K562 treated with DMSO at 1 percent for 24 hours (cell line): ENCODE results near the gene CILP. TPM values are rescaled to one million over a fixed set of nuclear protein-coding genes. Genes with fewer than 3 reads are reported as not detected.

ENCODE experiments used
- total RNA-seq: library from RNA; unstranded; fragments of 300-600 nt; gene quantifications from 2 replicates; pipeline ENCODE4 v1.2.3, GENCODE V29; 2022; ENCODE audit warnings: low read depth; ENCODE audit not compliant: insufficient read depth

CILP gene, protein sequence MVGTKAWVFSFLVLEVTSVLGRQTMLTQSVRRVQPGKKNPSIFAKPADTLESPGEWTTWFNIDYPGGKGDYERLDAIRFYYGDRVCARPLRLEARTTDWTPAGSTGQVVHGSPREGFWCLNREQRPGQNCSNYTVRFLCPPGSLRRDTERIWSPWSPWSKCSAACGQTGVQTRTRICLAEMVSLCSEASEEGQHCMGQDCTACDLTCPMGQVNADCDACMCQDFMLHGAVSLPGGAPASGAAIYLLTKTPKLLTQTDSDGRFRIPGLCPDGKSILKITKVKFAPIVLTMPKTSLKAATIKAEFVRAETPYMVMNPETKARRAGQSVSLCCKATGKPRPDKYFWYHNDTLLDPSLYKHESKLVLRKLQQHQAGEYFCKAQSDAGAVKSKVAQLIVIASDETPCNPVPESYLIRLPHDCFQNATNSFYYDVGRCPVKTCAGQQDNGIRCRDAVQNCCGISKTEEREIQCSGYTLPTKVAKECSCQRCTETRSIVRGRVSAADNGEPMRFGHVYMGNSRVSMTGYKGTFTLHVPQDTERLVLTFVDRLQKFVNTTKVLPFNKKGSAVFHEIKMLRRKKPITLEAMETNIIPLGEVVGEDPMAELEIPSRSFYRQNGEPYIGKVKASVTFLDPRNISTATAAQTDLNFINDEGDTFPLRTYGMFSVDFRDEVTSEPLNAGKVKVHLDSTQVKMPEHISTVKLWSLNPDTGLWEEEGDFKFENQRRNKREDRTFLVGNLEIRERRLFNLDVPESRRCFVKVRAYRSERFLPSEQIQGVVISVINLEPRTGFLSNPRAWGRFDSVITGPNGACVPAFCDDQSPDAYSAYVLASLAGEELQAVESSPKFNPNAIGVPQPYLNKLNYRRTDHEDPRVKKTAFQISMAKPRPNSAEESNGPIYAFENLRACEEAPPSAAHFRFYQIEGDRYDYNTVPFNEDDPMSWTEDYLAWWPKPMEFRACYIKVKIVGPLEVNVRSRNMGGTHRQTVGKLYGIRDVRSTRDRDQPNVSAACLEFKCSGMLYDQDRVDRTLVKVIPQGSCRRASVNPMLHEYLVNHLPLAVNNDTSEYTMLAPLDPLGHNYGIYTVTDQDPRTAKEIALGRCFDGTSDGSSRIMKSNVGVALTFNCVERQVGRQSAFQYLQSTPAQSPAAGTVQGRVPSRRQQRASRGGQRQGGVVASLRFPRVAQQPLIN
- 0.03 TPM in 1 of 2 replicates, not detected in the other for total RNA-seq

DNA sequence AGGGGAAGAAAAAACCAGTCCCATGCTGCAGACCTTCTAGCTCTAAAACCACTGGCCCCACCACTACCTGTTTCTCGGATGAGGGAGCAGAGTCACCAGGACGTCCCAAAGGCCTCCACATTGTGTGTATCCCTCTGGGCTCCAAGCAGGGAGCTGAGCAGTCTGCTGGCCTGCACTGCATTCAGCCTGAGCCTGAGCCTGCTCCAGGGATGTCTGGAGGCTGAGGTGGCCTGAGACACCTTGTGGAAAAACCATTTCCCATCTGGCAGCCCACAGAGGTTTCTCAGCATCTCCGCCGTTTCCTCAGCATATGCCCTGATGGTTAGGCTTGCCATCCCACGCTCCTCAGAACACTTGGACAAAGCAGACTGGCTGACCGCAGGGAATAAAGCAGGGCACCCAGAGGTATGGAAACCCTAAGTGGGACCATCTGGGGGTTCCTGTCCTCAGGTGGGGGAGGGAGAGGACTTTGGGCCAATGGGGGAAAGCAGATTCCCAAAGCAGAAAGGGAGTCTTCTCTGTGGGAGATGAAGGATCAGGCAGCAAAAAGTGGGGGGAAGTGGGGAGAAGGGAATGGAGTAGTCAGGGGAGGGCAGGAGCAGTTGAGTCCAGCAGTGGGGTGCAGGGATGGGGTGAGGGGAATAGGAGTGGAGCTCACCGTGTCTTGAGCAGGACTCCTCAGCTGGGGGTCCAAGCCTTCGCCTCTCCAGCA lies at the start of gene CILP:
Gene CILP, minus strand, starts transcription at position 704 of the 712 bp plus-strand sequence. CDS start 1,718 bp downstream, outside the sequence.

DNA sequence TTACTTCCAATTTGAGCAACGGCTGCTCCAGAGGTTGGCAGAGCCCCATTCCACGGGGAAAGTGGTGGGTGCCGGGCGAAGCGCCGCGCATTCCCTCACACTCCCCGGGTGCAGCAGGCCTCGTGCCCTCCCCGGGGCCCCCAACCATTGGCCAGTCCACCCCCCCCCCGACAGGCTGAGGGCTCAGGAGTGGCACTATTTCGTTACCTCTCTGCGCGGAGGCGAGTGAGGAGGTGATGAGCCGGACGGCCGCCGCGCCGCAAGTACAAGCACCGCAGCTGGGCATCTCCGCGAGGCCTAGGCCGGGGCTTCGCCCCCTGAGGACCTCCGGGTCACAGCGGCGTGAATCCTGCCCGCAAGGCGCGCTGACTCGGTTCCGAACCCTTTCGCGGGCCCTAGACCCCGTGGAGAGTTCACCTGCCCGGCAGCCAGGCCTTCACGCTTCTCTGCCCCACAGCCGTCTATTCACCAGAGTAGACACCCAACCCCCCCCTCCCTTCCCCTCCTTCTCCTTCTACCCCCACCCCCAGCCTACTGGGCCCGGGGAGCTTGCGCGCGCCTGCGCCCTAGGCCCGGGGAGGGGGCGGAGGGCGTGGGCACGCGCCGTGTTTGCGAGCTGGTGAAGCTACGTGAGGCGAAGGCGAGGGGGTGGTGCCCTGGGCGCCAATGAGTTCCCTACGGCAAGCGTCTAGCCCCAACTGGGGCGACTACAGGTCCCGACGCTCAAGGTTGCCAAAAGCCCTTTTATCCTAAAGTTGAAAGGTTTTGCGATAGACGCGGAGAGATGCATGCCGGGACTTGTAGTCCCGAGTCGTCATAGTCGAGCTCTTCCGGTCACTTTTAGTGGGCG lies 26.2 kb downstream of the CILP start, which contains the start of gene CLPX:
Gene CLPX, minus strand, starts transcription at position 475 of the 850 bp plus-strand sequence. Its CDS starts 189 bp downstream, at position 286.

Other genes with a start within 250 kb of the CILP start
- gene SPG21, start 221.6 kb downstream of the CILP start, total RNA-seq, result 72.2 and 81.9 TPM in 2 replicates
- gene MTFMT, start 181.8 kb downstream of the CILP start, total RNA-seq, result 14.0 and 39.9 TPM in 2 replicates
- gene SLC51B, start 166.1 kb downstream of the CILP start, total RNA-seq, result not detected in 2 replicates
- gene RASL12, start 143.5 kb downstream of the CILP start, total RNA-seq, result not detected in 2 replicates
- 0.17 TPM in 1 of 2 replicates, not detected in the other for gene KBTBD13, start 134.7 kb downstream of the CILP start, total RNA-seq
- 1.1 and 1.6 TPM in 2 replicates for gene UBAP1L, start 96.3 kb downstream of the CILP start, total RNA-seq
- 34.8 and 35.7 TPM in 2 replicates for gene PDCD7, start 77.7 kb downstream of the CILP start, total RNA-seq
- gene CLPX, start 26.1 kb downstream of the CILP start, total RNA-seq, result 31.3 and 37.9 TPM in 2 replicates
- gene PARP16, start 75.4 kb upstream of the CILP start, total RNA-seq, result 18.4 and 19.1 TPM in 2 replicates
- not detected in 2 replicates for gene RNU5A-1, start 84.6 kb upstream of the CILP start, total RNA-seq
- gene RNU5B-1, start 93.2 kb upstream of the CILP start, total RNA-seq, result not detected in 2 replicates
- not detected in 2 replicates for gene IGDCC3, start 166.5 kb upstream of the CILP start, total RNA-seq
- 0.06 TPM in 1 of 2 replicates, not detected in the other for gene IGDCC4, start 211.5 kb upstream of the CILP start, total RNA-seq